ENCODE measurements around the gene ZNF891.
A peak's percentile ranks its signal among the peaks of the same experiment; 100 is the strongest.

Gene ZNF891

DNA sequence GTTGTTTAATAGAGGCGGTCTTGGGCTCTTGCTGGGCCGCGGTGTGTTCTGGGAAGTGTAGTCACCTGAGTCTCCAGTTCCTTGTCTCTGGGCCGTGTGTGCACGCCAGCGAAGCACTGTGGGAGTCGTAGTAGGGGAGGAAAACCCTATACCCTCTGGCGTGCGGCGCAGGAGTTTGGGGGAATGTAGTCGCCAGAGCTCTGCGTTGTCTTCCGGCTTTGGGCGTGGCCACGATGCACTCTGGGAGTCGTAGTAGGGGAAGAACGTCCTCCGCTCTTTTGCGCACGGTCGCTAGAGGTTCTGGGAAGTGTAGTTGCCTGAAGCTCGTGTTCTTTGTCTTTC is 50.1 kb downstream of the ZNF891 start:
- TF ChIP-seq SUZ12 (IDR thresholded peaks at IDR 0.05), result no peak; the same call in 1 of the 2 replicates
- TF ChIP-seq FOXA1 (IDR thresholded peaks at IDR 0.05), result no peak
- TF ChIP-seq FOXK2 (IDR thresholded peaks at IDR 0.05), result no peak
- TF ChIP-seq ARNT (IDR thresholded peaks at IDR 0.05), result no peak
- peak; percentile 92 for TF ChIP-seq ELF4 (IDR thresholded peaks at IDR 0.05)
- TF ChIP-seq SP1 (IDR thresholded peaks at IDR 0.05), result no peak
- TF ChIP-seq, protein P1, sequence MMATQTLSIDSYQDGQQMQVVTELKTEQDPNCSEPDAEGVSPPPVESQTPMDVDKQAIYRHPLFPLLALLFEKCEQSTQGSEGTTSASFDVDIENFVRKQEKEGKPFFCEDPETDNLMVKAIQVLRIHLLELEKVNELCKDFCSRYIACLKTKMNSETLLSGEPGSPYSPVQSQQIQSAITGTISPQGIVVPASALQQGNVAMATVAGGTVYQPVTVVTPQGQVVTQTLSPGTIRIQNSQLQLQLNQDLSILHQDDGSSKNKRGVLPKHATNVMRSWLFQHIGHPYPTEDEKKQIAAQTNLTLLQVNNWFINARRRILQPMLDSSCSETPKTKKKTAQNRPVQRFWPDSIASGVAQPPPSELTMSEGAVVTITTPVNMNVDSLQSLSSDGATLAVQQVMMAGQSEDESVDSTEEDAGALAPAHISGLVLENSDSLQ (IDR thresholded peaks at IDR 0.05), result no peak
- TF ChIP-seq LEF1 (IDR thresholded peaks at IDR 0.05; ENCODE audit: borderline replicate concordance), result no peak
- peak; percentile 87 for DNase-seq (ENCODE audit: extremely low spot score)
- ChIA-PET POLR2A (interaction anchor here (0.6 to 2.4 kb wide), 7 partner anchors 42 to 193 kb away, joined by 3 to 7 read pairs (median 3); partner anchors contain the start of genes CHFR, ZNF10, ZNF268 and ZNF891), CTCF (no interaction called here)

DNA sequence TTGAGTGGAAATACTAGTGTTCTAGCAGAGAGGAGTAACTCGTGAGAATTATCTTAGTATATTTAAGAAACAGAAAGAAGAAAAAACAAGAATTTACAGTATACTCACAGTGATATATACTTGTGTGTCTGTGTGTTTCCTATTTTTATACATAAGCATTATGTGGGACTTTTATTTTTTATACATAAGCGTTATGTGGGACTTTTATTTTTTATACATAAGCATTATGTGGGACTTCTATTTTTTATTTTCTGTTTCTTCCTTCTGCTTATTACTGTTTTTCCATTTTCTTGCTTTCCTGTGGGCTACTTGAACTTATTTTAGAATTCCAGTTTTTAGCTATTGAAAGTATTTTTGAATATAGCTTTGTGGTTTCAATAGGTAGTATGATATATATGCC is 56.2 kb downstream of the ZNF891 start:
- no peak for DNase-seq (ENCODE audit: extremely low spot score)
- POLR2A ChIA-PET, result no interaction called here
- CTCF ChIA-PET, result no interaction called here
- no peak for TF ChIP-seq ZNF384 (IDR thresholded peaks at IDR 0.05)
- no peak for TF ChIP-seq FOXK2 (IDR thresholded peaks at IDR 0.05)
- TF ChIP-seq ELF4 (IDR thresholded peaks at IDR 0.05), result no peak

DNA sequence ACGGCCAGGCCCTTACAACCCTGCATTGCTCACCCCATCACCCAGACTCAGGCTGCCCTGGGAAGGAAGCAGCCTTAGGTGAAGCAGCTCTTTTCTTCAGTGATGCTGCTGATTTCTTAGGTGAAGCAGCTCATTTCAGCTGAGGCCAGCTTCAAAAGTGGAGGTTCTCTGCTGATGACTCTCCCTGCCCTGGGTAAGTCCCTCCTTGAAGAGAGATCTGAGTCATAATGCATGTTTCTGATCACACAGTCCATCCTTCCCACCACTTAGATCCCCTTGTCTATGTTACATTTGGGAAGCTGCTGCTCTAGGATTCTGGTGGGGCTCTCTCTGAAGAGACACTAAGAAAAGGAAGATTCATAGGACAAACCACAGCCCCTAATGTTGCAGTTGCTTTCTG is 66.5 kb downstream of the ZNF891 start:
- DNase-seq (ENCODE audit: extremely low spot score), result no peak
- POLR2A ChIA-PET, result no interaction called here
- CTCF ChIA-PET, result no interaction called here

DNA sequence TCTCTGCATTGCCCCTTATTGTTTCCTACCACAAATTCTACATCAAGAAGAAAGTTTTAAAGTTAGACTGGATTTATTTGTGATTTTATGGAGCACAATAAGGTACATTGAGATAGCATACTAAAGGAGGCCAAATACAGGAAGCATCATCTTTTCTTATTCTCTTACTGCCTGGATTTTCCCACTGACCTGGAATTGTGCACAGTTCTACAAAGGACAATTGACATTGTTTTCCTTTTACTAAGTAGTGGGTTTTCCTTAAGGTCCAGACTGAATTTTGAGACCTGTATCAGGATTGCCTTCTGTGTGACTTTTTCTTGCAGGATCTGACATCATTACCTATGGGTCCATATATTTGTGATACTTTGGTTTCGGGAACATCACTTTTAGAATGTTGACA is 68.1 kb downstream of the ZNF891 start:
- POLR2A ChIA-PET, result no interaction called here
- DNase-seq (ENCODE audit: extremely low spot score), result no peak
- no peak for TF ChIP-seq ZNF384 (IDR thresholded peaks at IDR 0.05)
- TF ChIP-seq ARNT (IDR thresholded peaks at IDR 0.05), result no peak
- no peak for TF ChIP-seq L3MBTL2 (conservative IDR thresholded peaks at IDR 0.05)
- TF ChIP-seq, protein P1 (IDR thresholded peaks at IDR 0.05), result no peak
- TF ChIP-seq FOXM1 (IDR thresholded peaks at IDR 0.05; ENCODE audit: borderline replicate concordance), result no peak
- TF ChIP-seq SUZ12 (IDR thresholded peaks at IDR 0.05), result no peak
- CTCF ChIA-PET, result no interaction called here

More for the DNA sequence above, 66.5 kb downstream of the ZNF891 start:
- TF ChIP-seq, protein P1 (IDR thresholded peaks at IDR 0.05), result no peak
- TF ChIP-seq SP1 (IDR thresholded peaks at IDR 0.05) (no peak), ELF4 (IDR thresholded peaks at IDR 0.05) (no peak), L3MBTL2 (conservative IDR thresholded peaks at IDR 0.05) (no peak), FOXK2 (IDR thresholded peaks at IDR 0.05) (no peak), LEF1 (IDR thresholded peaks at IDR 0.05; ENCODE audit: borderline replicate concordance) (no peak), HDGF (IDR thresholded peaks at IDR 0.05; ENCODE audit: borderline replicate concordance) (no peak), CTBP1 (IDR thresholded peaks at IDR 0.05; ENCODE audit: borderline replicate concordance) (no peak)

DNA sequence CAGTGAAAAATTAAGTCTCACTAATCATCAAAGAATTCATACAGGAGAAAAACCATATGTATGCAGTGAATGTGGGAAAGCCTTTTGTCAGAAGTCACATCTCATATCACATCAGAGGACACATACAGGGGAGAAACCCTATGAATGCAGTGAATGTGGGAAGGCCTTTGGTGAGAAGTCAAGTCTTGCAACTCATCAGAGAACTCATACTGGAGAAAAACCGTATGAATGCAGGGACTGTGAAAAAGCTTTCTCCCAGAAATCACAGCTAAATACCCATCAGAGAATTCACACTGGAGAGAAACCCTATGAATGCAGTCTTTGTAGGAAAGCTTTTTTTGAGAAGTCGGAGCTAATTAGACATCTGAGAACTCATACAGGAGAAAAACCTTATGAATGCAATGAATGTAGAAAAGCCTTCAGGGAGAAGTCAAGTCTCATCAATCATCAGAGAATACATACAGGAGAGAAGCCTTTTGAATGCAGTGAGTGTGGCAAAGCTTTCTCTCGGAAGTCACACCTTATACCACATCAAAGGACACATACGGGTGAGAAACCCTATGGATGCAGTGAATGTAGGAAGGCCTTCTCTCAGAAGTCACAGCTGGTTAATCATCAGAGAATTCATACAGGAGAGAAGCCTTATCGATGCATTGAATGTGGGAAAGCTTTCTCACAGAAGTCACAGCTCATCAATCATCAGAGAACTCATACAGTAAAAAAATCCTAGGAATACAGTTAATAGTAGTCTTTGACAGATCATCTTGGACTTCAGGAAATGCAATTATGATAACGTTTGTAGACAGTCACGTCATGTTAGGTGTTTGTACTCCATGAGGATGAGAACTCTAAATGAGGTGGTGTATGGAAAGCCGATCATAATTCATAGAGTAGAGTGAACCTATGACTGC is 71.6 kb downstream of the ZNF891 start:
- DNase-seq (ENCODE audit: extremely low spot score), result no peak
- CTCF ChIA-PET, result no interaction called here
- POLR2A ChIA-PET, result no interaction called here
- no peak for TF ChIP-seq SUZ12 (IDR thresholded peaks at IDR 0.05)
- no peak for TF ChIP-seq FOXM1 (IDR thresholded peaks at IDR 0.05; ENCODE audit: borderline replicate concordance)
- TF ChIP-seq, protein P1 (IDR thresholded peaks at IDR 0.05), result no peak
- TF ChIP-seq ARNT (IDR thresholded peaks at IDR 0.05), result no peak
- TF ChIP-seq SP1 (IDR thresholded peaks at IDR 0.05), result no peak
- TF ChIP-seq TARDBP (IDR thresholded peaks at IDR 0.05), result no peak
- no peak for TF ChIP-seq L3MBTL2 (conservative IDR thresholded peaks at IDR 0.05)
- no peak for TF ChIP-seq FOXA1 (IDR thresholded peaks at IDR 0.05)
- TF ChIP-seq LEF1 (IDR thresholded peaks at IDR 0.05; ENCODE audit: borderline replicate concordance), result no peak
- no peak for TF ChIP-seq ZNF384 (IDR thresholded peaks at IDR 0.05)
- TF ChIP-seq FOXK2 (IDR thresholded peaks at IDR 0.05), result no peak
- TF ChIP-seq CTBP1 (IDR thresholded peaks at IDR 0.05; ENCODE audit: borderline replicate concordance), result no peak
- no peak for TF ChIP-seq ELF4 (IDR thresholded peaks at IDR 0.05)

DNA sequence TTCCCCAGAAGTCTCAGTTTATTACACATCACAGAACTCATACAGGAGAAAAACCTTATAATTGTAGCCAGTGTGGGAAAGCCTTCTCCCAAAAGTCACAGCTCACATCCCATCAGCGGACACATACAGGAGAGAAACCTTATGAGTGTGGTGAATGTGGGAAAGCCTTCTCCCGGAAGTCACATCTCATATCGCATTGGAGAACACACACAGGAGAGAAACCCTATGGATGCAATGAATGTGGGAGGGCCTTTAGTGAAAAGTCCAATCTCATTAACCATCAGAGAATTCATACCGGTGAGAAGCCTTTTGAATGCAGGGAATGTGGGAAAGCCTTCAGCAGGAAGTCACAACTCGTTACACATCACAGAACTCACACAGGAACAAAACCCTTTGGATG is 72.6 kb downstream of the ZNF891 start:
- TF ChIP-seq ARNT (IDR thresholded peaks at IDR 0.05) (no peak), LEF1 (IDR thresholded peaks at IDR 0.05; ENCODE audit: borderline replicate concordance) (no peak), SP1 (IDR thresholded peaks at IDR 0.05) (no peak), L3MBTL2 (conservative IDR thresholded peaks at IDR 0.05) (no peak), CTBP1 (IDR thresholded peaks at IDR 0.05; ENCODE audit: borderline replicate concordance) (no peak), FOXM1 (IDR thresholded peaks at IDR 0.05; ENCODE audit: borderline replicate concordance) (no peak), ZNF384 (IDR thresholded peaks at IDR 0.05) (no peak), TARDBP (IDR thresholded peaks at IDR 0.05) (no peak), FOXK2 (IDR thresholded peaks at IDR 0.05) (no peak), HDGF (IDR thresholded peaks at IDR 0.05; ENCODE audit: borderline replicate concordance) (no peak), FOXA1 (IDR thresholded peaks at IDR 0.05) (no peak), NFRKB (IDR thresholded peaks at IDR 0.05) (no peak), BHLHE40 (IDR thresholded peaks at IDR 0.05; ENCODE audit: borderline replicate concordance) (no peak), SUZ12 (IDR thresholded peaks at IDR 0.05) (no peak), ELF4 (IDR thresholded peaks at IDR 0.05) (no peak)
- TF ChIP-seq, protein P1 (IDR thresholded peaks at IDR 0.05), result no peak
- ChIA-PET CTCF (no interaction called here), POLR2A (no interaction called here)

More for the DNA sequence above, 72.6 kb downstream of the ZNF891 start:
- DNase-seq (ENCODE audit: extremely low spot score), result no peak
